Measurements from ENCODE around the gene OPCML. TPM values are rescaled to one million over a fixed set of nuclear protein-coding genes. Genes with fewer than 3 reads are reported as not detected.

The OPCML gene
- total and polyA plus RNA-seq, 2 experiments from 2014 or later = 1.2 to 4.4 TPM

GRCh38 chr11:133046252-133046651 lies 486.0 kb downstream of the OPCML start:
- TF ChIP-seq EZH2 (IDR thresholded peaks at IDR 0.05; ENCODE audit: low read depth, unreplicated experiment) (no peak), NANOG (IDR thresholded peaks at IDR 0.05; ENCODE audit: borderline replicate concordance) (no peak), POLR2AphosphoS5 (IDR thresholded peaks at IDR 0.05; ENCODE audit: low read depth) (no peak), ZNF462 (CRISPR knock-in tag; IDR thresholded peaks at IDR 0.05) (no peak), ETS1 (IDR thresholded peaks at IDR 0.05) (no peak), CTCF (conservative IDR thresholded peaks at IDR 0.05; ENCODE audit: low read depth in 2 of 2) (no peak), JUNB (IDR thresholded peaks at IDR 0.05; ENCODE audit: unreplicated experiment) (no peak), ZNF114 (CRISPR knock-in tag; IDR thresholded peaks at IDR 0.05) (no peak), EZH2phosphoT487 (IDR thresholded peaks at IDR 0.05; ENCODE audit: unreplicated experiment) (no peak), ZNF331 (CRISPR knock-in tag; IDR thresholded peaks at IDR 0.05; ENCODE audit: low read depth) (no peak), CREB1 (CRISPR knock-in tag; IDR thresholded peaks at IDR 0.05; ENCODE audit: low read depth) (no peak), STAT1 (IDR thresholded peaks at IDR 0.05; ENCODE audit: unreplicated experiment) (no peak)
- TF ChIP-seq, protein P1, sequence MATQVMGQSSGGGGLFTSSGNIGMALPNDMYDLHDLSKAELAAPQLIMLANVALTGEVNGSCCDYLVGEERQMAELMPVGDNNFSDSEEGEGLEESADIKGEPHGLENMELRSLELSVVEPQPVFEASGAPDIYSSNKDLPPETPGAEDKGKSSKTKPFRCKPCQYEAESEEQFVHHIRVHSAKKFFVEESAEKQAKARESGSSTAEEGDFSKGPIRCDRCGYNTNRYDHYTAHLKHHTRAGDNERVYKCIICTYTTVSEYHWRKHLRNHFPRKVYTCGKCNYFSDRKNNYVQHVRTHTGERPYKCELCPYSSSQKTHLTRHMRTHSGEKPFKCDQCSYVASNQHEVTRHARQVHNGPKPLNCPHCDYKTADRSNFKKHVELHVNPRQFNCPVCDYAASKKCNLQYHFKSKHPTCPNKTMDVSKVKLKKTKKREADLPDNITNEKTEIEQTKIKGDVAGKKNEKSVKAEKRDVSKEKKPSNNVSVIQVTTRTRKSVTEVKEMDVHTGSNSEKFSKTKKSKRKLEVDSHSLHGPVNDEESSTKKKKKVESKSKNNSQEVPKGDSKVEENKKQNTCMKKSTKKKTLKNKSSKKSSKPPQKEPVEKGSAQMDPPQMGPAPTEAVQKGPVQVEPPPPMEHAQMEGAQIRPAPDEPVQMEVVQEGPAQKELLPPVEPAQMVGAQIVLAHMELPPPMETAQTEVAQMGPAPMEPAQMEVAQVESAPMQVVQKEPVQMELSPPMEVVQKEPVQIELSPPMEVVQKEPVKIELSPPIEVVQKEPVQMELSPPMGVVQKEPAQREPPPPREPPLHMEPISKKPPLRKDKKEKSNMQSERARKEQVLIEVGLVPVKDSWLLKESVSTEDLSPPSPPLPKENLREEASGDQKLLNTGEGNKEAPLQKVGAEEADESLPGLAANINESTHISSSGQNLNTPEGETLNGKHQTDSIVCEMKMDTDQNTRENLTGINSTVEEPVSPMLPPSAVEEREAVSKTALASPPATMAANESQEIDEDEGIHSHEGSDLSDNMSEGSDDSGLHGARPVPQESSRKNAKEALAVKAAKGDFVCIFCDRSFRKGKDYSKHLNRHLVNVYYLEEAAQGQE (IDR thresholded peaks at IDR 0.05; ENCODE audit: unreplicated experiment) = no peak
- Mint-ChIP-seq H3K9me3 (no peaks in the 10 kb centered on the region), H3K36me3 (ENCODE audit: low read depth) (no peaks in the 10 kb centered on the region), H3K4me1 (peaks cover 28% of the 10 kb centered on the region), H3K27ac (no peak overlapping the region), H3K4me3 (no peak overlapping the region), H3K27me3 (ENCODE audit: insufficient read depth, low read depth, poor library complexity) (no peaks in the 10 kb centered on the region)
- no peak for ATAC-seq
- H3F3A ChIP-seq (replicated peaks; ENCODE audit: low read depth) = no peaks in the 10 kb centered on the region
- DNase-seq (ENCODE audit: low spot score) = no peak
- H3K79me2 ChIP-seq (replicated peaks; ENCODE audit: insufficient read depth) = no peaks in the 10 kb centered on the region
- H3K4me1 ChIP-seq (ENCODE audit: insufficient read depth) = peaks cover 32% of the 10 kb centered on the region
- H3K4me3 ChIP-seq = no peak overlapping the region
- no peak overlapping the region for H3K4me2 ChIP-seq
- no peaks in the 10 kb centered on the region for H4K20me1 ChIP-seq (replicated peaks; ENCODE audit: insufficient read depth)
- no peaks in the 10 kb centered on the region for H3K36me3 ChIP-seq (ENCODE audit: insufficient read depth)
- H3K27ac ChIP-seq (ENCODE audit: low read depth) = no peak overlapping the region
- H3K9me2 ChIP-seq (ENCODE audit: insufficient read depth) = no peaks in the 10 kb centered on the region
- H2AFZ ChIP-seq = no peak overlapping the region
- no peaks in the 10 kb centered on the region for H3K27me3 ChIP-seq (ENCODE audit: insufficient read depth)

All from GM23338 (cell line).